K562 (cell line): ENCODE data around the gene EVPL. TPM values are rescaled to one million over a fixed set of nuclear protein-coding genes. Genes with fewer than 3 reads are reported as not detected.
A peak's percentile ranks its signal among the peaks of the same experiment; 100 is the strongest.

Experiments used
- CXXC5 ChIP-seq: fragments of 250-450 bp; sonication (Bioruptor Pico); IDR thresholded peaks from 2 replicates; pipeline ENCODE4 v1.8.0; 2022; ENCODE audit warnings: inconsistent platforms, mild to moderate bottlenecking, moderate library complexity
- HDAC2 ChIP-seq: fragments of 450-650 bp; IDR thresholded peaks from 2 replicates; pipeline ENCODE4 v1.6.1; 2016; ENCODE audit warnings: mild to moderate bottlenecking
- ILF3 ChIP-seq: fragments of 450-650 bp; IDR thresholded peaks from 2 replicates; pipeline ENCODE4 v1.6.1; 2018; ENCODE audit warnings: antibody characterized with exemption, mild to moderate bottlenecking, moderate library complexity, borderline replicate concordance
- JUN ChIP-seq, 2 experiments: sonication (generic) in 1 of 2; formaldehyde crosslinking in 1 of 2; IDR thresholded peaks; 2 replicates each; pipeline versions ENCODE4 v1.6.1 to v1.8.0; 2012 to 2022; ENCODE audit warnings: borderline replicate concordance in 2 of 2, mild to moderate bottlenecking in 2 of 2, improper control_type of control experiment in 1 of 2, low read depth in 1 of 2, low read length in 1 of 2, missing genetic modification reagents in 1 of 2
- NR1H2 ChIP-seq: sonication (generic); formaldehyde crosslinking; IDR thresholded peaks from 2 replicates; pipeline ENCODE4 v1.4.0; 2020; ENCODE audit warnings: mild to moderate bottlenecking, missing genetic modification reagents
- PHB2 ChIP-seq: fragments of 450-650 bp; IDR thresholded peaks from 2 replicates; pipeline ENCODE4 v1.6.1; 2017; ENCODE audit warnings: low read depth
- POLR2H ChIP-seq: IDR thresholded peaks from 2 replicates; pipeline ENCODE4 v1.6.1; 2016; ENCODE audit warnings: missing genetic modification characterization, low read depth, mild to moderate bottlenecking, control low read depth, missing compliant biosample characterization, moderate library complexity
- PYGO2 ChIP-seq: fragments of 450-650 bp; IDR thresholded peaks from 2 replicates; pipeline ENCODE4 v1.6.1; 2016; ENCODE audit warnings: mild to moderate bottlenecking, missing genetic modification characterization, moderate library complexity, missing compliant biosample characterization
- ZNF175 ChIP-seq: fragments of 200-800 bp; sonication (Bioruptor generic); IDR thresholded peaks from 2 replicates; pipeline ENCODE4 v1.6.1; 2016; ENCODE audit warnings: low read depth, mild to moderate bottlenecking, missing genetic modification characterization, missing compliant biosample characterization
- ZNF584 ChIP-seq: fragments of 200-800 bp; sonication (Bioruptor generic); IDR thresholded peaks from 2 replicates; pipeline ENCODE4 v1.6.1; 2016; ENCODE audit warnings: low read depth, mild to moderate bottlenecking, missing genetic modification characterization, missing compliant biosample characterization
- polyA plus RNA-seq, 8 experiments: library from polyadenylated mRNA; depleted of rRNA in 4 of 8; stranded (reverse) in 5 of 8; unstranded in 3 of 8; fragments of >200 nt; fragmentation: Nextera tagmentation in 2 of 8; fragmentation: Illumina TruSeq in 1 of 8; extraction: Ambion mirVana in 2 of 8; extraction: Trizol in 1 of 8; gene quantifications; 2 replicates each; pipeline versions ENCODE4 v1.2.1 to v1.2.3, GENCODE V29; 2011 to 2014; ENCODE audit warnings: inconsistent platforms in 1 of 8, missing spikeins in 1 of 8
- total RNA-seq, 7 experiments: library from RNA; depleted of rRNA in 6 of 7; stranded (reverse); fragments of >200 nt in 6 of 7; fragmentation: Illumina TruSeq in 2 of 7; extraction: Trizol in 2 of 7; gene quantifications; 2 replicates each; pipeline versions ENCODE4 v1.2.1 to v1.2.3, GENCODE V29; 2011 to 2021; ENCODE audit warnings: low replicate concordance in 1 of 7
- TF ChIP-seq, protein P1 (sequence below): fragments of 200-800 bp; sonication (Bioruptor generic); IDR thresholded peaks from 2 replicates; pipeline ENCODE4 v1.6.1; 2017; ENCODE audit warnings: missing genetic modification characterization, missing compliant biosample characterization
- TF ChIP-seq, protein P2 (sequence below), 2 experiments: fragments of 450-650 bp in 1 of 2; IDR thresholded peaks; 2 replicates each; pipeline ENCODE4 v1.6.1; 2011 to 2017; ENCODE audit warnings: low read depth in 2 of 2, antibody characterized with exemption in 1 of 2, borderline replicate concordance in 1 of 2, low read length in 1 of 2, mild to moderate bottlenecking in 1 of 2, mixed read lengths in 1 of 2; ENCODE audit not compliant: control insufficient read depth in 1 of 2
- TF ChIP-seq, protein P3 (sequence below), 2 experiments: fragments of 450-650 bp; IDR thresholded peaks; 2 replicates each; pipeline ENCODE4 v1.6.1; 2016; ENCODE audit warnings: mild to moderate bottlenecking in 2 of 2, borderline replicate concordance in 1 of 2, low read depth in 1 of 2, moderate library complexity in 1 of 2

EVPL gene
- total and polyA plus RNA-seq, 9 of the 15 experiments (the other 6 are each of a cell fraction or from before 2014, with no cell fraction given) = 0.08 to 0.18 (median 0.16) TPM; not detected in 5

DNA sequence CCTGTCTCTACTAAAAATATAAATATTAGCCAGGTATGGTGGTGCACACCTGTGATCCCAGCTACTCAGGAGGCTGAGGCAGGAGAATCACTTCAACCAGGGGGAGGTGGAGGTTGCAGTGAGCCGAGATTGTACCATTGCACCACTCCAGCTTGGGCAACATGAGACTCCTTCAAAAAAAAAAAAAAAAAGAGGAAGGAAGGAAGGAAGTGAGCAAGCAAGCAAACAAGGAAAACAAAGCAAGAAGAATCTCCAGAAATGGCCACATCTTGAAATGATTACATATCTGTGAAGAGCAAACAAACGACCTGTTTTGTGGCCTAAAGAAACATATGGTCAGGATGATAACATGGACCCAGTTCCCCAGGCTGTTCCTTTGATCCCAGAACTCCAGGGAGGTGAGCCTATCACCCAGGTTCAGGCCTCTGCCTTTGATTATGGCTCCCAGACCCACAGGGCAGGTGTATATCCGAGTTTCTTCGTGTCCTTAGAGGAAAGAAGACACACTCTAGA, 57.0 kb downstream of the EVPL start (continued):
- 0 out of 2 replicates have a peak, but pooled peaks have one; percentile 41 for TF ChIP-seq JUN (IDR thresholded peaks at IDR 0.05; ENCODE audit: borderline replicate concordance, low read depth, low read length)
- no peak for TF ChIP-seq JUN (CRISPR knock-in tag; IDR thresholded peaks at IDR 0.05; ENCODE audit: borderline replicate concordance)
- TF ChIP-seq, protein P1, sequence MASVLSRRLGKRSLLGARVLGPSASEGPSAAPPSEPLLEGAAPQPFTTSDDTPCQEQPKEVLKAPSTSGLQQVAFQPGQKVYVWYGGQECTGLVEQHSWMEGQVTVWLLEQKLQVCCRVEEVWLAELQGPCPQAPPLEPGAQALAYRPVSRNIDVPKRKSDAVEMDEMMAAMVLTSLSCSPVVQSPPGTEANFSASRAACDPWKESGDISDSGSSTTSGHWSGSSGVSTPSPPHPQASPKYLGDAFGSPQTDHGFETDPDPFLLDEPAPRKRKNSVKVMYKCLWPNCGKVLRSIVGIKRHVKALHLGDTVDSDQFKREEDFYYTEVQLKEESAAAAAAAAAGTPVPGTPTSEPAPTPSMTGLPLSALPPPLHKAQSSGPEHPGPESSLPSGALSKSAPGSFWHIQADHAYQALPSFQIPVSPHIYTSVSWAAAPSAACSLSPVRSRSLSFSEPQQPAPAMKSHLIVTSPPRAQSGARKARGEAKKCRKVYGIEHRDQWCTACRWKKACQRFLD (CRISPR knock-in tag) = peak; percentile 90
- no peak for TF ChIP-seq POLR2H
- TF ChIP-seq, protein P2, sequence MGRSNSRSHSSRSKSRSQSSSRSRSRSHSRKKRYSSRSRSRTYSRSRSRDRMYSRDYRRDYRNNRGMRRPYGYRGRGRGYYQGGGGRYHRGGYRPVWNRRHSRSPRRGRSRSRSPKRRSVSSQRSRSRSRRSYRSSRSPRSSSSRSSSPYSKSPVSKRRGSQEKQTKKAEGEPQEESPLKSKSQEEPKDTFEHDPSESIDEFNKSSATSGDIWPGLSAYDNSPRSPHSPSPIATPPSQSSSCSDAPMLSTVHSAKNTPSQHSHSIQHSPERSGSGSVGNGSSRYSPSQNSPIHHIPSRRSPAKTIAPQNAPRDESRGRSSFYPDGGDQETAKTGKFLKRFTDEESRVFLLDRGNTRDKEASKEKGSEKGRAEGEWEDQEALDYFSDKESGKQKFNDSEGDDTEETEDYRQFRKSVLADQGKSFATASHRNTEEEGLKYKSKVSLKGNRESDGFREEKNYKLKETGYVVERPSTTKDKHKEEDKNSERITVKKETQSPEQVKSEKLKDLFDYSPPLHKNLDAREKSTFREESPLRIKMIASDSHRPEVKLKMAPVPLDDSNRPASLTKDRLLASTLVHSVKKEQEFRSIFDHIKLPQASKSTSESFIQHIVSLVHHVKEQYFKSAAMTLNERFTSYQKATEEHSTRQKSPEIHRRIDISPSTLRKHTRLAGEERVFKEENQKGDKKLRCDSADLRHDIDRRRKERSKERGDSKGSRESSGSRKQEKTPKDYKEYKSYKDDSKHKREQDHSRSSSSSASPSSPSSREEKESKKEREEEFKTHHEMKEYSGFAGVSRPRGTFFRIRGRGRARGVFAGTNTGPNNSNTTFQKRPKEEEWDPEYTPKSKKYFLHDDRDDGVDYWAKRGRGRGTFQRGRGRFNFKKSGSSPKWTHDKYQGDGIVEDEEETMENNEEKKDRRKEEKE (IDR thresholded peaks at IDR 0.05; ENCODE audit: borderline replicate concordance in 1 of 2, control insufficient read depth in 1 of 2, low read depth in 2 of 2, low read length in 1 of 2) = no peak
- TF ChIP-seq ILF3 = no peak
- TF ChIP-seq ZNF584 (CRISPR knock-in tag) = peak; percentile 84; the same call in 1 of the 2 replicates
- peak; percentile 100 for TF ChIP-seq HDAC2
- TF ChIP-seq, protein P3, sequence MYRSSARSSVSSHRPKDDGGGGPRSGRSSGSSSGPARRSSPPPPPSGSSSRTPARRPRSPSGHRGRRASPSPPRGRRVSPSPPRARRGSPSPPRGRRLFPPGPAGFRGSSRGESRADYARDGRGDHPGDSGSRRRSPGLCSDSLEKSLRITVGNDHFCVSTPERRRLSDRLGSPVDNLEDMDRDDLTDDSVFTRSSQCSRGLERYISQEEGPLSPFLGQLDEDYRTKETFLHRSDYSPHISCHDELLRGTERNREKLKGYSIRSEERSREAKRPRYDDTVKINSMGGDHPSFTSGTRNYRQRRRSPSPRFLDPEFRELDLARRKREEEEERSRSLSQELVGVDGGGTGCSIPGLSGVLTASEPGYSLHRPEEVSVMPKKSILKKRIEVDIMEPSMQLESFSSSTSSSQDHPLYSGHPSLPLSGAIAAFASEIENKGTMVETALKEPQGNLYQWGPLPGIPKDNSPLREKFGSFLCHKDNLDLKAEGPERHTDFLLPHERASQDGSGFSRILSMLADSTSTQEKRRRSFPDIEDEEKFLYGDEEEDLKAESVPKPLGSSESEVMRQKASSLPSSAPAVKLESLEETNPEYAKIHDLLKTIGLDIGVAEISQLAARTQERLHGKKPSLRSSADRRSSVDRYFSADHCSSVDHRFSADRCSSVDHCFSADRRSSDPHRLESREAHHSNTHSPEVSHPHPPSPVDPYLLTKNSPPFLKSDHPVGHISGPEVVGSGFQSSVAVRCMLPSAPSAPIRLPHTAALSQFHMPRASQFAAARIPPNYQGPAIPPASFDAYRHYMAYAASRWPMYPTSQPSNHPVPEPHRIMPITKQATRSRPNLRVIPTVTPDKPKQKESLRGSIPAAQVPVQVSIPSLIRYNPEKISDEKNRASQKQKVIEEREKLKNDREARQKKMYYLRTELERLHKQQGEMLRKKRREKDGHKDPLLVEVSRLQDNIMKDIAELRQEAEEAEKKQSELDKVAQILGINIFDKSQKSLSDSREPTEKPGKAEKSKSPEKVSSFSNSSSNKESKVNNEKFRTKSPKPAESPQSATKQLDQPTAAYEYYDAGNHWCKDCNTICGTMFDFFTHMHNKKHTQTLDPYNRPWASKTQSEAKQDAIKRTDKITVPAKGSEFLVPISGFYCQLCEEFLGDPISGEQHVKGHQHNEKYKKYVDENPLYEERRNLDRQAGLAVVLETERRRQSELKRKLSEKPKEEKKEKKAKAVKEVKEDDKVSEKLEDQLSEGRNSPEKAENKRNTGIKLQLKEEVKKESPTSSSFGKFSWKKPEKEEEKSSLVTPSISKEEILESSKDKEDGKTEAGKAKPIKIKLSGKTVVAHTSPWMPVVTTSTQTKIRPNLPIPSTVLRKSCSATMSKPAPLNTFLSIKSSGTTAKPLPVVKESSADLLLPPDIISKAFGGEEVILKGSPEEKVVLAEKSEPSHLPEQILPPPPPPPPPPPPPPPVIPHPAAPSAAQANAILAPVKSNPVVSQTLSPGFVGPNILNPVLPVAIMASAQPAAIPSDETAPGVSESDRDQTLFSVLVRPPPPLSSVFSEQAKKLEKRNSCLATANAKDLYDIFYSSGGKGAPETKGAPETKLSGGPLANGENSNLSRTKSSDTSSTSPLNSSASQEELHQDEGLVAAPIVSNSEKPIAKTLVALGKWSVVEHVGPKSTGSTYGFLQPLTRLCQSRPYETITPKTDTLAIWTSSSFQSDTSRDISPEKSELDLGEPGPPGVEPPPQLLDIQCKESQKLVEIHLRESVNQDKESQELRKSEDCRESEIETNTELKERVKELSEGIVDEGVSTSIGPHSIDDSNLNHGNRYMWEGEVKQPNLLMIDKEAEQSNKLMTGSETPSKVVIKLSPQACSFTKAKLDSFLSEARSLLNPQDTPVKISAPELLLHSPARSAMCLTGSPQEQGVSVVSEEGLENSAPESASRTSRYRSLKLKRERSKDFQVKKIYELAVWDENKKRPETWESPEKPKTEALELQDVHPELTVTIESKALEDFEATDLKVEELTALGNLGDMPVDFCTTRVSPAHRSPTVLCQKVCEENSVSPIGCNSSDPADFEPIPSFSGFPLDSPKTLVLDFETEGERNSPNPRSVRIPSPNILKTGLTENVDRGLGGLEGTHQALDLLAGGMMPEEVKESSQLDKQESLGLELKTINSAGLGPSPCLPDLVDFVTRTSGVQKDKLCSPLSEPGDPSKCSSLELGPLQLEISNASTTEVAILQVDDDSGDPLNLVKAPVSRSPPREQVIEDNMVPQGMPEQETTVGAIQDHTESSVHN (IDR thresholded peaks at IDR 0.05; ENCODE audit: borderline replicate concordance in 1 of 2, low read depth in 1 of 2) = peak in 1 of 2 experiments; percentile 36; a peak in 2 of 4 replicates
- peak; percentile 90 for TF ChIP-seq ZNF175 (CRISPR knock-in tag)
- peak; percentile 90; the same call in 1 of the 2 replicates for TF ChIP-seq PHB2
- TF ChIP-seq PYGO2 (tag) = 0 out of 2 replicates have a peak, but pooled peaks have one; percentile 63
- TF ChIP-seq NR1H2 (CRISPR knock-in tag) = no peak
- TF ChIP-seq CXXC5 (CRISPR knock-in tag) = peak; percentile 58; the same call in 1 of the 2 replicates
